ENCODE results near the gene SLC10A4. TPM values are rescaled to one million over a fixed set of nuclear protein-coding genes. Genes with fewer than 3 reads are reported as not detected.

Gene SLC10A4
- total and polyA plus RNA-seq, 2 of the 13 experiments (the other 11 are each of a cell fraction or from before 2014, with no cell fraction given), result 0.04 to 0.07 TPM

- H2AFZ ChIP-seq (ENCODE audit: low read length), result no peak overlapping the region
- H3K4me2 ChIP-seq (ENCODE audit: low read depth, low read length), result peak overlapping the region; percentile 32; the same call in 1 of the 2 replicates
- no peak overlapping the region for H3K9ac ChIP-seq (ENCODE audit: insufficient read depth, low read depth, low read length)
- BruUV-seq (replicated peaks), result no TSS peak
- 31% methylated on average over 22 of the region's 22 CpGs for WGBS (ENCODE audit: low lambda C conversion rate)
- ATAC-seq, result peak; percentile 43
- POLR2A ChIA-PET, result no interaction called here
- H4K20me1 ChIP-seq (ENCODE audit: insufficient read depth, low read length), result no peaks in the 10 kb centered on the region
- DNase-seq (ENCODE audit: low spot score), result no peak
- H3K79me2 ChIP-seq (ENCODE audit: insufficient read depth, low read length), result no peaks in the 10 kb centered on the region
- H3K36me3 ChIP-seq (replicated peaks in 1 of 2; ENCODE audit: control insufficient read depth in 1 of 2, insufficient read depth in 2 of 2, low read length in 2 of 2), result no peaks in the 10 kb centered on the region
- no peak overlapping the region for H3K4me3 ChIP-seq (replicated peaks in 1 of 3; ENCODE audit: insufficient read depth in 1 of 3, low read depth in 2 of 3, low read length in 3 of 3)
- no peak for FAIRE-seq
- no peak overlapping the region for H3K27ac ChIP-seq (ENCODE audit: extremely low read length, insufficient read depth, low read length)
- H3K4me1 ChIP-seq (ENCODE audit: insufficient read depth, low read length), result no peaks in the 10 kb centered on the region
- no peaks in the 10 kb centered on the region for H3K9me3 ChIP-seq (ENCODE audit: low read length)
- intact Hi-C loops (cut with micrococcal nuclease; ENCODE audit: unreplicated experiment), result no loop called here
- CTCF ChIA-PET (ENCODE audit: low intra/inter-chr PET ratio, low total read pairs), result no interaction called here
- in situ Hi-C loops (cut with HindIII; ENCODE audit: extremely low pct_ligation_motif_present, low pct_unique_long_range_greater_than_20kb), result no loop called here
- H3K27me3 ChIP-seq (ENCODE audit: control insufficient read depth in 1 of 2, insufficient read depth in 2 of 2, low read length in 2 of 2), result peaks cover 0 to 34% of the 10 kb centered on the region in 2 experiments; a peak in 3 of 5 replicates
- no peak for TF ChIP-seq ZNF788 (CRISPR knock-in tag; IDR thresholded peaks at IDR 0.05; ENCODE audit: borderline replicate concordance)
- TF ChIP-seq ZNF556 (CRISPR knock-in tag; IDR thresholded peaks at IDR 0.05; ENCODE audit: borderline replicate concordance), result no peak
- TF ChIP-seq, protein P1, sequence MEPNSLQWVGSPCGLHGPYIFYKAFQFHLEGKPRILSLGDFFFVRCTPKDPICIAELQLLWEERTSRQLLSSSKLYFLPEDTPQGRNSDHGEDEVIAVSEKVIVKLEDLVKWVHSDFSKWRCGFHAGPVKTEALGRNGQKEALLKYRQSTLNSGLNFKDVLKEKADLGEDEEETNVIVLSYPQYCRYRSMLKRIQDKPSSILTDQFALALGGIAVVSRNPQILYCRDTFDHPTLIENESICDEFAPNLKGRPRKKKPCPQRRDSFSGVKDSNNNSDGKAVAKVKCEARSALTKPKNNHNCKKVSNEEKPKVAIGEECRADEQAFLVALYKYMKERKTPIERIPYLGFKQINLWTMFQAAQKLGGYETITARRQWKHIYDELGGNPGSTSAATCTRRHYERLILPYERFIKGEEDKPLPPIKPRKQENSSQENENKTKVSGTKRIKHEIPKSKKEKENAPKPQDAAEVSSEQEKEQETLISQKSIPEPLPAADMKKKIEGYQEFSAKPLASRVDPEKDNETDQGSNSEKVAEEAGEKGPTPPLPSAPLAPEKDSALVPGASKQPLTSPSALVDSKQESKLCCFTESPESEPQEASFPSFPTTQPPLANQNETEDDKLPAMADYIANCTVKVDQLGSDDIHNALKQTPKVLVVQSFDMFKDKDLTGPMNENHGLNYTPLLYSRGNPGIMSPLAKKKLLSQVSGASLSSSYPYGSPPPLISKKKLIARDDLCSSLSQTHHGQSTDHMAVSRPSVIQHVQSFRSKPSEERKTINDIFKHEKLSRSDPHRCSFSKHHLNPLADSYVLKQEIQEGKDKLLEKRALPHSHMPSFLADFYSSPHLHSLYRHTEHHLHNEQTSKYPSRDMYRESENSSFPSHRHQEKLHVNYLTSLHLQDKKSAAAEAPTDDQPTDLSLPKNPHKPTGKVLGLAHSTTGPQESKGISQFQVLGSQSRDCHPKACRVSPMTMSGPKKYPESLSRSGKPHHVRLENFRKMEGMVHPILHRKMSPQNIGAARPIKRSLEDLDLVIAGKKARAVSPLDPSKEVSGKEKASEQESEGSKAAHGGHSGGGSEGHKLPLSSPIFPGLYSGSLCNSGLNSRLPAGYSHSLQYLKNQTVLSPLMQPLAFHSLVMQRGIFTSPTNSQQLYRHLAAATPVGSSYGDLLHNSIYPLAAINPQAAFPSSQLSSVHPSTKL (CRISPR knock-in tag; IDR thresholded peaks at IDR 0.05), result no peak
- TF ChIP-seq ELF3 (CRISPR knock-in tag; IDR thresholded peaks at IDR 0.05), result no peak
- TF ChIP-seq ZNF451 (CRISPR knock-in tag; IDR thresholded peaks at IDR 0.05), result no peak
- TF ChIP-seq SALL2 (CRISPR knock-in tag; IDR thresholded peaks at IDR 0.05), result no peak
- TF ChIP-seq CEBPG (CRISPR knock-in tag; IDR thresholded peaks at IDR 0.05), result no peak
- no peak for TF ChIP-seq ZNF839 (CRISPR knock-in tag; IDR thresholded peaks at IDR 0.05; ENCODE audit: borderline replicate concordance)
- TF ChIP-seq, protein P2, sequence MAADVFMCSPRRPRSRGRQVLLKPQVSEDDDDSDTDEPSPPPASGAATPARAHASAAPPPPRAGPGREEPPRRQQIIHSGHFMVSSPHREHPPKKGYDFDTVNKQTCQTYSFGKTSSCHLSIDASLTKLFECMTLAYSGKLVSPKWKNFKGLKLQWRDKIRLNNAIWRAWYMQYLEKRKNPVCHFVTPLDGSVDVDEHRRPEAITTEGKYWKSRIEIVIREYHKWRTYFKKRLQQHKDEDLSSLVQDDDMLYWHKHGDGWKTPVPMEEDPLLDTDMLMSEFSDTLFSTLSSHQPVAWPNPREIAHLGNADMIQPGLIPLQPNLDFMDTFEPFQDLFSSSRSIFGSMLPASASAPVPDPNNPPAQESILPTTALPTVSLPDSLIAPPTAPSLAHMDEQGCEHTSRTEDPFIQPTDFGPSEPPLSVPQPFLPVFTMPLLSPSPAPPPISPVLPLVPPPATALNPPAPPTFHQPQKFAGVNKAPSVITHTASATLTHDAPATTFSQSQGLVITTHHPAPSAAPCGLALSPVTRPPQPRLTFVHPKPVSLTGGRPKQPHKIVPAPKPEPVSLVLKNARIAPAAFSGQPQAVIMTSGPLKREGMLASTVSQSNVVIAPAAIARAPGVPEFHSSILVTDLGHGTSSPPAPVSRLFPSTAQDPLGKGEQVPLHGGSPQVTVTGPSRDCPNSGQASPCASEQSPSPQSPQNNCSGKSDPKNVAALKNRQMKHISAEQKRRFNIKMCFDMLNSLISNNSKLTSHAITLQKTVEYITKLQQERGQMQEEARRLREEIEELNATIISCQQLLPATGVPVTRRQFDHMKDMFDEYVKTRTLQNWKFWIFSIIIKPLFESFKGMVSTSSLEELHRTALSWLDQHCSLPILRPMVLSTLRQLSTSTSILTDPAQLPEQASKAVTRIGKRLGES (CRISPR knock-in tag; IDR thresholded peaks at IDR 0.05; ENCODE audit: borderline replicate concordance), result no peak
- TF ChIP-seq THAP11 (CRISPR knock-in tag; IDR thresholded peaks at IDR 0.05), result no peak
- TF ChIP-seq, protein P3, sequence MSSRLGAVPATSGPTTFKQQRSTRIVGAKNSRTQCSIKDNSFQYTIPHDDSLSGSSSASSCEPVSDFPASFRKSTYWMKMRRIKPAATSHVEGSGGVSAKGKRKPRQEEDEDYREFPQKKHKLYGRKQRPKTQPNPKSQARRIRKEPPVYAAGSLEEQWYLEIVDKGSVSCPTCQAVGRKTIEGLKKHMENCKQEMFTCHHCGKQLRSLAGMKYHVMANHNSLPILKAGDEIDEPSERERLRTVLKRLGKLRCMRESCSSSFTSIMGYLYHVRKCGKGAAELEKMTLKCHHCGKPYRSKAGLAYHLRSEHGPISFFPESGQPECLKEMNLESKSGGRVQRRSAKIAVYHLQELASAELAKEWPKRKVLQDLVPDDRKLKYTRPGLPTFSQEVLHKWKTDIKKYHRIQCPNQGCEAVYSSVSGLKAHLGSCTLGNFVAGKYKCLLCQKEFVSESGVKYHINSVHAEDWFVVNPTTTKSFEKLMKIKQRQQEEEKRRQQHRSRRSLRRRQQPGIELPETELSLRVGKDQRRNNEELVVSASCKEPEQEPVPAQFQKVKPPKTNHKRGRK (CRISPR knock-in tag; IDR thresholded peaks at IDR 0.05), result no peak
Observed at GRCh38 chr4:48484494-48485168, 1.5 kb downstream of the SLC10A4 start.

Measured in HepG2 (cell line).